ENCODE measurements around the gene RNF130. TPM values are rescaled to one million over a fixed set of nuclear protein-coding genes. Genes with fewer than 3 reads are reported as not detected.
"Not testable (repeated sequence)": the region's sequence is repeated elsewhere in the genome, so short reads cannot be mapped to it uniquely, and the experiment has no call there.

RNF130 gene
- total and polyA plus RNA-seq, 2 of the 13 experiments (the other 11 are each of a cell fraction or from before 2014, with no cell fraction given) = 28.2 to 28.3 TPM

DNA sequence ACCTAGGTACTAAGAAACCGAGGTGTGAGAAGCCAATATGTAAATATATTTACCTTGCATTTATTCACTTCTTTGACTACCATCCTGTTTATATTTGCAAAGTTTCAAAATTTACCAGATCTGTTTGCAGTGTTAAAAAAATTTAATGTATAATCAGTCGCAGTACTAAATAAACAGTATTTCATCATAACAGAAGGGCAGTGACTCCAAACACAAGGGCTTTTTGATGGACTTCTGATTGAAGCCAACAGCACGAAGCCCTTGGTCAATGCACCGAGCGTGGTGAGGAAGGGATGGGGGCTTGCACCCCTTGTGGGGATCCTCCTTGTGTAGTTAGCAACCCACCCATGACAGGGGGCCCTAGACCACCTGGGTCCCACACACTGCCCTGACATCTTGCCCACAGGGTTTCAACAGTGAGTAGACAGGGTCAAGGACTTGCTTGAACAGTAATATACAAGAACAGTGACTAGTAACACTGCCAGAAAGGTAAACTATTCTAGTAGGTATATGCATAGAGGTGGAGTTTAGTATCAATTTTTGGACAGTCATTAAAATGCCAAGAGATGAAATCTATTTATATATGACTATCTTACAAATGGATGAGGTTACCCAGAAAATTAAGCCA lies 111.2 kb downstream of the RNF130 start (continued):
- TF ChIP-seq SKI (IDR thresholded peaks at IDR 0.05; ENCODE audit: partially characterized antibody) = no peak
- TF ChIP-seq, protein P1, sequence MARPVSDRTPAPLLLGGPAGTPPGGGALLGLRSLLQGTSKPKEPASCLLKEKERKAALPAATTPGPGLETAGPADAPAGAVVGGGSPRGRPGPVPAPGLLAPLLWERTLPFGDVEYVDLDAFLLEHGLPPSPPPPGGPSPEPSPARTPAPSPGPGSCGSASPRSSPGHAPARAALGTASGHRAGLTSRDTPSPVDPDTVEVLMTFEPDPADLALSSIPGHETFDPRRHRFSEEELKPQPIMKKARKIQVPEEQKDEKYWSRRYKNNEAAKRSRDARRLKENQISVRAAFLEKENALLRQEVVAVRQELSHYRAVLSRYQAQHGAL (CRISPR knock-in tag; IDR thresholded peaks at IDR 0.05; ENCODE audit: not compliant biosample characterization) = no peak

DNA sequence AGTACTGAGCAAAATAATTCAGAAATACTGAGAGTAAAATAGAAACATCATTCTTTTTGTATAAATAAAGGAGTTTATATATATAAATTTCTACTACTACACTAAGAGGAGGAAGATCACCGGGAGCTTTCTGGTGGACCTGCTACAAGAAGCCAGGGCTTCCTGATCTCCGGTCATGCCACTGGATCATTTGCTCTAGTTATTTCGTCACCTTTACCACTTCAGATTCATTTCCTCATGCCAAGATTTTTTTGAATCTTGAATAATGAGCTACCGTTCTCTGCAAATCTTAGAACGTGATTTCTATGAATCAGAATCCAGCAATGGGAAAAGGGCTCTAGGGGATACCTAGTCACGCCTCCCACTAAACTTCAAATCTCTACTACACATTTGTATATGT lies 111.9 kb downstream of the RNF130 start:
- 96% methylated on average over 6 of the region's 6 CpGs for whole genome bisulfite sequencing (ENCODE audit: low lambda C conversion rate)
- Histone ChIP-seq H3K4me3 (replicated peaks in 1 of 3; ENCODE audit: insufficient read depth in 1 of 3, low read depth in 2 of 3, low read length in 3 of 3) (no peak overlapping the region), H3K27me3 (ENCODE audit: control insufficient read depth in 1 of 2, insufficient read depth in 2 of 2, low read length in 2 of 2) (no peaks in the 10 kb centered on the region), H4K20me1 (ENCODE audit: insufficient read depth, low read length) (no peaks in the 10 kb centered on the region), H3K79me2 (ENCODE audit: insufficient read depth, low read length) (no peaks in the 10 kb centered on the region), H3K27ac (ENCODE audit: extremely low read length, insufficient read depth, low read length) (no peak overlapping the region), H3K9ac (ENCODE audit: insufficient read depth, low read depth, low read length) (no peak overlapping the region), H3K36me3 (replicated peaks in 1 of 2; ENCODE audit: control insufficient read depth in 1 of 2, insufficient read depth in 2 of 2, low read length in 2 of 2) (0 out of 5 replicates have a peak, but pooled peaks cover 0 to 4% of the 10 kb centered on the region in 2 experiments), H3K4me1 (ENCODE audit: insufficient read depth, low read length) (peaks cover 15% of the 10 kb centered on the region), H3K4me2 (ENCODE audit: low read depth, low read length) (no peak overlapping the region), H2AFZ (ENCODE audit: low read length) (no peak overlapping the region), H3K9me3 (ENCODE audit: low read length) (no peaks in the 10 kb centered on the region)
- intact Hi-C loops (cut with micrococcal nuclease; ENCODE audit: unreplicated experiment) = no loop called here
- FAIRE-seq = no peak
- BruUV-seq (replicated peaks) = no TSS peak
- CTCF ChIA-PET (ENCODE audit: low intra/inter-chr PET ratio, low total read pairs) = no interaction called here
- no peak for ATAC-seq
- TF ChIP-seq ARHGAP35 (CRISPR knock-in tag; IDR thresholded peaks at IDR 0.05; ENCODE audit: borderline replicate concordance) = no peak
- POLR2A ChIA-PET = no interaction called here
- DNase-seq (ENCODE audit: low spot score) = no peak
- in situ Hi-C loops (cut with HindIII; ENCODE audit: extremely low pct_ligation_motif_present, low pct_unique_long_range_greater_than_20kb) = no loop called here

DNA sequence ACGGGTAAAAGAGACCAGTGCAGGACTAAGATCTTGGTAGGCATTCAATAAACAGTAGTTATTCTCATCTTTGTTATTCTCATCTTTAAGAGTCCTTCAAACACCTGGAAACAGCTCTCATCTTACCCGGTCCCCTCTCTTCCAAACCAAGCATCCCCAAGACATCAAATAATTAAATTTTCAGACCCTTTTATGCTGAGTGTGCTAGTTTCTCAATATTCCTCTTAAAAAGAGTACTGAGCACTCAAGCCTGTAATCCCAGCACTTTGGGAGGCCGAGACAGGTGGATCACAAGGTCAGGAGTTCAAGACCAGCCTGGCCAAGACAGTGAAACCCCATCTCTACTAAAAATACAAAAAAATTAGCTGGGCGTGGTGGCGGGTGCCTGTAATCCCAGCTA lies 112.4 kb downstream of the RNF130 start:
- H2AFZ ChIP-seq (ENCODE audit: low read length); CTCF ChIA-PET (ENCODE audit: low intra/inter-chr PET ratio, low total read pairs); H3K27me3 ChIP-seq (ENCODE audit: control insufficient read depth in 1 of 2, insufficient read depth in 2 of 2, low read length in 2 of 2); H3K27ac ChIP-seq (ENCODE audit: extremely low read length, insufficient read depth, low read length); BruUV-seq (replicated peaks); intact Hi-C loops (cut with micrococcal nuclease; ENCODE audit: unreplicated experiment); H3K9ac ChIP-seq (ENCODE audit: insufficient read depth, low read depth, low read length); H4K20me1 ChIP-seq (ENCODE audit: insufficient read depth, low read length); H3K79me2 ChIP-seq (ENCODE audit: insufficient read depth, low read length); H3K9me3 ChIP-seq (ENCODE audit: low read length); POLR2A ChIA-PET; H3K4me3 ChIP-seq (replicated peaks in 1 of 3; ENCODE audit: insufficient read depth in 1 of 3, low read depth in 2 of 3, low read length in 3 of 3); FAIRE-seq; H3K4me2 ChIP-seq (ENCODE audit: low read depth, low read length); H3K36me3 ChIP-seq (replicated peaks in 1 of 2; ENCODE audit: control insufficient read depth in 1 of 2, insufficient read depth in 2 of 2, low read length in 2 of 2); in situ Hi-C loops (cut with HindIII; ENCODE audit: extremely low pct_ligation_motif_present, low pct_unique_long_range_greater_than_20kb); ATAC-seq; DNase-seq (ENCODE audit: low spot score): not testable (repeated sequence)
- H3K4me1 ChIP-seq (ENCODE audit: insufficient read depth, low read length) = peaks cover 15% of the 10 kb centered on the region
- peak; percentile 60 for TF ChIP-seq MAFF (IDR thresholded peaks at IDR 0.05; ENCODE audit: low read depth, low read length)
- peak; percentile 55 to 80 for TF ChIP-seq MAFK (conservative IDR thresholded peaks at IDR 0.05 in 1 of 2, IDR thresholded peaks at IDR 0.05 in 1 of 2; ENCODE audit: low read length in 2 of 2)
- WGBS (ENCODE audit: low lambda C conversion rate) = 97% methylated on average over 5 of the region's 5 CpGs
